Mucosa of gallbladder (tissue), 1 donor: ENCODE measurements around the gene CDK5RAP1. TPM values are rescaled to one million over a fixed set of nuclear protein-coding genes. Genes with fewer than 3 reads are reported as not detected.

Experiments used
- total RNA-seq: library from RNA; stranded (reverse); gene quantifications from one replicate; pipeline ENCODE4 v1.2.1, GENCODE V29; 2021
- donor health status: DM: no; HTN: no; CAD: no.

CDK5RAP1 gene
- total RNA-seq, 1 donor from 2014 or later: 18.7 TPM

Other genes with a start within 250 kb of the CDK5RAP1 start
- not detected for gene BPIFA2, start 233.4 kb downstream of the CDK5RAP1 start, total RNA-seq
- gene BPIFA3, start 184.2 kb downstream of the CDK5RAP1 start, total RNA-seq: not detected
- not detected for gene BPIFA1, start 165.5 kb downstream of the CDK5RAP1 start, total RNA-seq
- 0.78 TPM for gene BPIFB1, start 118.3 kb downstream of the CDK5RAP1 start, total RNA-seq
- gene SNTA1, start 42.2 kb upstream of the CDK5RAP1 start, total RNA-seq: 13.0 TPM
- 21.2 TPM for gene CBFA2T2, start 88.6 kb upstream of the CDK5RAP1 start, total RNA-seq